Left lung (tissue), 10 donors: ENCODE data around the gene ACMSD. TPM values are rescaled to one million over a fixed set of nuclear protein-coding genes. Genes with fewer than 3 reads are reported as not detected.
"Not testable (repeated sequence)": the region's sequence is repeated elsewhere in the genome, so short reads cannot be mapped to it uniquely, and the experiment has no call there.

Experiments
- ATAC-seq: fragments of 200-7000 bp; cut with Tn5 transposase; one replicate; pipeline ENCODE4 v1.9.1; 2020; ENCODE audit warnings: moderate library complexity
- DNase-seq, 4 donors: peaks; one replicate each; pipeline ENCODE4 v3.0.0-alpha.2; 2013 to 2020
- H3K27ac ChIP-seq, 2 donors: fragments of 200-600 bp; sonication (generic) in 1 of 2; one replicate each; pipeline versions ENCODE4 v1.5.0 to v1.8.0; 2020 to 2021
- H3K27me3 ChIP-seq, 2 donors: fragments of 200-600 bp; sonication (generic) in 1 of 2; one replicate each; pipeline versions ENCODE4 v1.5.0 to v1.8.0; 2020 to 2021
- H3K36me3 ChIP-seq, 2 donors: fragments of 200-600 bp; sonication (generic) in 1 of 2; one replicate each; pipeline versions ENCODE4 v1.5.0 to v1.8.0; 2020 to 2021
- H3K4me1 ChIP-seq, 2 donors: fragments of 200-600 bp; one replicate each; pipeline ENCODE4 v1.8.0; 2021
- H3K4me3 ChIP-seq, 2 donors: fragments of 200-600 bp; sonication (generic) in 1 of 2; one replicate each; pipeline versions ENCODE4 v1.5.0 to v1.8.0; 2020 to 2021; ENCODE audit warnings: mild to moderate bottlenecking in 1 of 2
- H3K9me3 ChIP-seq, 2 donors: fragments of 200-600 bp; sonication (generic) in 1 of 2; one replicate each; pipeline versions ENCODE4 v1.5.0 to v1.8.0; 2020 to 2021
- intact Hi-C, 2 donors: fragments of 100-400 bp; cut with DNase I; formaldehyde crosslinking; loops; one replicate each; pipeline versions ENCODE4 v1.11.2 to v1.14.2; 2022
- polyA plus RNA-seq, 6 donors: library from polyadenylated mRNA; unstranded; fragments of 120-200 nt; gene quantifications; one replicate each; pipeline ENCODE4 v1.2.1, GENCODE V29; 2013; ENCODE audit not compliant: insufficient read length in 6 of 6
- total RNA-seq, 2 donors: library from RNA; stranded (reverse); fragmentation: NEBNext Ultra II Directional; extraction: Animal tissue kit (Norgen Biotek cat#: 25700); gene quantifications; one replicate each; pipeline ENCODE4 v1.2.1, GENCODE V29; 2021
- TF ChIP-seq, protein P1 (sequence below), 2 donors: fragments of 200-600 bp; sonication (generic) in 1 of 2; IDR thresholded peaks; one replicate each; pipeline versions ENCODE4 v1.5.0 to v1.8.0; 2021; ENCODE audit warnings: antibody characterized with exemption in 2 of 2
- donor health status: DM: no; HTN: yes; CAD: no.
- donor health status: DM: no; HTN: no; CAD: no.

Gene ACMSD
- total and polyA plus RNA-seq, 8 donors, result 1.0 to 2.0 (median 1.7) TPM; not detected in 2

DNA sequence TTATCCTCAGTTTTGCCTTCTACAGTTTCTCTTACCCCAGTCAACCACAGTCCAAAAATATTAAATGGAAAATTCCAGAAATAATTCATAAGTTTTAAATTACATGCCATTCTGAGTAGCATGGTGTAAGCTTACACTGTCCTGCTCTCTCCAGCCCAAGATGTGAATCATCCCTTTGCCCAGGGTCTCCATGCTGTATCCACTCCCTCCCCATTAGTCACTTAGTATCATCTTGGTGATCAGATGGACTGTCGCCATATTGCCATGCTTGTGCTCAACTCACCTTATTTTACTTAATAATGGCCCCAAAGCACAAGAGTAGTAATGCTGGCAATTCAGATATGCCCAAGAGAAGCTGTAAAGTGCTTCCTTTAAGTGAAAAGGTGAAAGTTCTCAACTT lies 61.7 kb downstream of the ACMSD start:
- Histone ChIP-seq H3K4me3 (no peak overlapping the region), H3K36me3 (no peaks in the 10 kb centered on the region), H3K27ac (no peak overlapping the region), H3K4me1 (no peaks in the 10 kb centered on the region), H3K9me3 (no peaks in the 10 kb centered on the region), H3K27me3 (no peaks in the 10 kb centered on the region)
- ATAC-seq, result no peak
- no peak for DNase-seq
- intact Hi-C loops, result no loop called here
- TF ChIP-seq, protein P1, sequence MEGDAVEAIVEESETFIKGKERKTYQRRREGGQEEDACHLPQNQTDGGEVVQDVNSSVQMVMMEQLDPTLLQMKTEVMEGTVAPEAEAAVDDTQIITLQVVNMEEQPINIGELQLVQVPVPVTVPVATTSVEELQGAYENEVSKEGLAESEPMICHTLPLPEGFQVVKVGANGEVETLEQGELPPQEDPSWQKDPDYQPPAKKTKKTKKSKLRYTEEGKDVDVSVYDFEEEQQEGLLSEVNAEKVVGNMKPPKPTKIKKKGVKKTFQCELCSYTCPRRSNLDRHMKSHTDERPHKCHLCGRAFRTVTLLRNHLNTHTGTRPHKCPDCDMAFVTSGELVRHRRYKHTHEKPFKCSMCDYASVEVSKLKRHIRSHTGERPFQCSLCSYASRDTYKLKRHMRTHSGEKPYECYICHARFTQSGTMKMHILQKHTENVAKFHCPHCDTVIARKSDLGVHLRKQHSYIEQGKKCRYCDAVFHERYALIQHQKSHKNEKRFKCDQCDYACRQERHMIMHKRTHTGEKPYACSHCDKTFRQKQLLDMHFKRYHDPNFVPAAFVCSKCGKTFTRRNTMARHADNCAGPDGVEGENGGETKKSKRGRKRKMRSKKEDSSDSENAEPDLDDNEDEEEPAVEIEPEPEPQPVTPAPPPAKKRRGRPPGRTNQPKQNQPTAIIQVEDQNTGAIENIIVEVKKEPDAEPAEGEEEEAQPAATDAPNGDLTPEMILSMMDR (IDR thresholded peaks at IDR 0.05), result no peak

DNA sequence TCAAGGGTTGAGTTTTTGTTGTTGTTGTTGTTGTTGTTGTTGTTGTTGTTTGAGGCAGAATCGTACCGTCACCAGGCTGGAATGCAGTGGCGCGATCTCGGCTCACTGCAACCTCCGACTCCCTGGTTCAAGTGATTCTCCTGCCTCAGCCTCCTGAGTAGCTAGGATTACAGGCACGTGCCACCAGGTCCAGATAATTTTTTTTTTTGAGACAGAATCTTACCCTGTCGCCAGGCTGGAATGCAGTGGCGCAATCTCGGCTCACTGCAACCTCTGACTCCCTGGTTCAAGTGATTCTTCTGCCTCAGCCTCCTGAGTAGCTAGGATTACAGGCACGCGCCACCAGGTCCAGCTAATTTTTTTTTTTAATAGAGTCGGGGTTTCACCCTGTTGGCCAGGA lies 65.3 kb downstream of the ACMSD start:
- H3K27me3 ChIP-seq, H3K4me3 ChIP-seq, H3K4me1 ChIP-seq, H3K9me3 ChIP-seq, intact Hi-C loops, H3K36me3 ChIP-seq, H3K27ac ChIP-seq, ATAC-seq, DNase-seq: not testable (repeated sequence)

DNA sequence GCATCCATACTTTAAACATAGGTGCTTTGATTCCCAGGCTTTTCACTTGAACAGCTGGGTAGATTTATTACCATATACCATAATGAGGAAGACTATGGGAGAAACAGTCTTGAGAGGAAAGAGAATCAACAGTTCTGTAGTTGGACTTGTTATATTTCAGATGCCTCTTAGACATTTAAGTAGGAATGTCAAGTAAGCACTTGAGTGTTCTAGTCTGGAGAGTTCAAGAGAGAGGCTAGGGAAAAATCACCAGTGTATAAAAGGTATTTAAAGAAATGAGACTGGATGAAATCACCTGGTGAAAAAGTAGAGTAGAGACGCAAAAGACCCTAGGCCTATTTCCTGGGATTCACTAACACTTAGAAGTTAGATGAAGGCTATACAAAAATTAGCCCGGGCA lies 66.8 kb downstream of the ACMSD start:
- H3K36me3 ChIP-seq, result no peaks in the 10 kb centered on the region
- peak overlapping the region in 1 of 2 donors; percentile 51 for H3K27ac ChIP-seq
- H3K4me1 ChIP-seq, result no peaks in the 10 kb centered on the region
- H3K27me3 ChIP-seq, result no peaks in the 10 kb centered on the region
- DNase-seq, result peak in 2 of 4 donors; percentile 7 to 24
- TF ChIP-seq, protein P1 (IDR thresholded peaks at IDR 0.05), result no peak
- no peaks in the 10 kb centered on the region for H3K9me3 ChIP-seq
- intact Hi-C loops, result no loop called here
- ATAC-seq, result peak; percentile 91
- no peak overlapping the region for H3K4me3 ChIP-seq

DNA sequence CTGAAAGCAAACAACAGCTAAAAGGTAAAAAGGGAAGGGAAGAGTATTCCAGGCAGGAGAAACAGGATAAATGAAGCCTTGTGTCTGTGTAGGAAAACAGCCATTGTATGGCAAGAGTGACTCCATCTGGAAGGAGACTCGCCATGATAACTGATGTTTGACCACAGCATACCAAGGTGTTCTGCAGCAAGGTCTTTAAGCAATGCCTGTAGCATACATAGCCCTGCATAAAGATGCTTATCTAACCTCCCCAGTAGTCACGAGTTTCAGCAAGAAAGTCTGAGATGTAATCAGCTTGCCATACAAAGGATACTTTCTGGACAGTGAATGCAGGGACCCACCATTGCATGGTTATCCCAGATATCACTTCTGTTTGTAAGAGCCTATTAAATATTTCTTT lies 68.3 kb downstream of the ACMSD start:
- TF ChIP-seq, protein P1 (IDR thresholded peaks at IDR 0.05), result no peak
- no peaks in the 10 kb centered on the region for H3K4me1 ChIP-seq
- no peaks in the 10 kb centered on the region for H3K27me3 ChIP-seq
- ATAC-seq (no peak), DNase-seq (no peak)
- H3K27ac ChIP-seq, result no peak overlapping the region
- H3K36me3 ChIP-seq, result no peaks in the 10 kb centered on the region
- no peak overlapping the region for H3K4me3 ChIP-seq
- H3K9me3 ChIP-seq, result no peaks in the 10 kb centered on the region
- intact Hi-C loops, result no loop called here

DNA sequence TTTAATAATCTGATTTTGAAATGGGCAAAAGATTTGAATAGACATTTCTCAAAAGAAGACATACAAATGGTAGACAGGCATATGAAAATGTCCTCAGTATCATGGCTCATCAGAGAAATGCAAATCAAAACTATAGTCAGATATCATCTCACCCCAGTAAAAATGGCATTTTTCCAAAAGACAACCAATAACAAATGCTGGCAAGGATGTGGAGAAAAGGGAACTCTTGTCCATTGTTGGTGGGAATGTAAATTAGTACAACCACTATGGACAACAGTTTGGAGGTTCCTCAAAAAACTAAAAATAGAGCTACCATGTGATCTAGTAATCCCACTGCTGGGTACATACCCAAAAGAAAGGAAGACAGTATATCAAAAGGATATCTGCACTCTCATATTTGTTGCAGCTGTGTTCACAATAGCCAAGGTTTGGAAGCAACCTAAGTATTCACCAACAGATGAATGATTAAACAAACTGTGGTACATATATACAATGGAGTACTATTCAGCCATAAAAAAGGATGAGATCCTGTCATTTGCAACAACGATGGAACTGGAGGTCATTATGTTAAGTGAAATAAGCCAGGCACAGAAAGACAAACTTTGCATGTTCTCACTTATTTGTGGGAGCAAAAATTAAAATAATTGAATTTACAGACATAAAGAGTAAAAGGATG lies 69.2 kb downstream of the ACMSD start:
- H3K27ac ChIP-seq, H3K4me3 ChIP-seq, H3K4me1 ChIP-seq, DNase-seq, H3K9me3 ChIP-seq, ATAC-seq, H3K27me3 ChIP-seq, intact Hi-C loops, H3K36me3 ChIP-seq: not testable (repeated sequence)

DNA sequence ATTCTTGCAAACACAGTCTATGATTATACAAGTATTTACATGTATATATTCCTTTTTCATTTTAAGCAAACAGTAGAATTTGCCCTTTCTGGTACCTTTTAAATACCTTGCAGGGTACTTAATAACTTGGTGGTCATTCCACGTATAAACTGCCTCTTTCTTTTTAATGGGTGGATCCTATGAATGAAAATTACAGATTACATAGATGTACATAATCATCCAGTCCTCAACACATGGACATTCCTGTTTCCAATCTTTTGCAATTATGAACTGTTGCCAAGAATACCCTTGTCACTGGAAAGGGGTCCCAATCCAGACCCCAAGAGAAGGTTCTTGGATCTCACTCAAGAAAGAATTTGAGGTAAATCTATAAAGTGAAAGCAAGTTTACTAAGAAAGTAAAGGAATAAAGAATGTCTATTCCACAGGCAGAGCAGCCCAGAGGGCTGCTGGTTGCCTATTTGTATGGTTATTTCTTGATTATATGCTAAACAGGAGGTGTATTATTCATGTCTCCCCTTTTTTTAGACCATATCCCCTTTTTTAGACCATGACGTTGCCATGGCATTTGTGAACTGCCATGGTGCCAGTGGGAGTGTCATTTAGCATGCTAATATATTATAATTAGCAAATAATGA lies 72.5 kb downstream of the ACMSD start:
- intact Hi-C loops, result no loop called here

More for the DNA sequence above, 72.5 kb downstream of the ACMSD start:
- H3K4me3 ChIP-seq, result no peak overlapping the region
- H3K27ac ChIP-seq, result no peak overlapping the region
- ATAC-seq (no peak), DNase-seq (no peak)
- TF ChIP-seq, protein P1 (IDR thresholded peaks at IDR 0.05), result no peak
- no peaks in the 10 kb centered on the region for H3K9me3 ChIP-seq
- H3K36me3 ChIP-seq, result no peaks in the 10 kb centered on the region
- H3K4me1 ChIP-seq, result no peaks in the 10 kb centered on the region
- H3K27me3 ChIP-seq, result no peaks in the 10 kb centered on the region
